K562 (cell line): ENCODE measurements around the gene MAP3K4. TPM values are rescaled to one million over a fixed set of nuclear protein-coding genes. Genes with fewer than 3 reads are reported as not detected.

Experiments
- BRD4 ChIP-seq: fragments of 200-600 bp; sonication (generic); IDR thresholded peaks from 2 replicates; pipeline ENCODE4 v1.6.1; 2017; ENCODE audit warnings: inconsistent platforms
- BRF1 ChIP-seq: IDR thresholded peaks from 3 replicates; pipeline ENCODE4 v1.6.1; 2011; ENCODE audit warnings: borderline replicate concordance, mild to moderate bottlenecking; ENCODE audit not compliant: insufficient read length; ENCODE audit errors: extremely low read depth
- MIER1 ChIP-seq: fragments of 450-650 bp; IDR thresholded peaks from 2 replicates; pipeline ENCODE4 v1.6.1; 2016; ENCODE audit warnings: antibody characterized with exemption, mild to moderate bottlenecking, low read depth
- NFE2 ChIP-seq: IDR thresholded peaks from 2 replicates; pipeline ENCODE4 v1.6.1; 2014; ENCODE audit warnings: antibody characterized with exemption, low read depth
- POLR2AphosphoS5 ChIP-seq: IDR thresholded peaks from 2 replicates; pipeline ENCODE4 v1.6.1; 2011; ENCODE audit warnings: mild to moderate bottlenecking, low read depth, low read length, moderate library complexity; ENCODE audit not compliant: control insufficient read depth, insufficient read depth
- SMARCA4 ChIP-seq: fragments of 450-650 bp; IDR thresholded peaks from 2 replicates; pipeline ENCODE4 v1.6.1; 2016
- ZNF23 ChIP-seq: fragments of 250-450 bp; sonication (Bioruptor Pico); IDR thresholded peaks from 2 replicates; pipeline ENCODE4 v1.4.0; 2020; ENCODE audit warnings: mild to moderate bottlenecking
- polyA plus RNA-seq, 8 experiments: library from polyadenylated mRNA; depleted of rRNA in 4 of 8; stranded (reverse) in 5 of 8; unstranded in 3 of 8; fragments of >200 nt; fragmentation: Nextera tagmentation in 2 of 8; fragmentation: Illumina TruSeq in 1 of 8; extraction: Ambion mirVana in 2 of 8; extraction: Trizol in 1 of 8; gene quantifications; 2 replicates each; pipeline versions ENCODE4 v1.2.1 to v1.2.3, GENCODE V29; 2011 to 2014; ENCODE audit warnings: inconsistent platforms in 1 of 8, missing spikeins in 1 of 8
- total RNA-seq, 7 experiments: library from RNA; depleted of rRNA in 6 of 7; stranded (reverse); fragments of >200 nt in 6 of 7; fragmentation: Illumina TruSeq in 2 of 7; extraction: Trizol in 2 of 7; gene quantifications; 2 replicates each; pipeline versions ENCODE4 v1.2.1 to v1.2.3, GENCODE V29; 2011 to 2021; ENCODE audit warnings: low replicate concordance in 1 of 7
- TF ChIP-seq, protein P1 (sequence below), 2 experiments: fragments of 250-450 bp in 1 of 2; fragments of 450-650 bp in 1 of 2; sonication (Bioruptor Pico) in 1 of 2; IDR thresholded peaks; 2 replicates each; pipeline versions ENCODE4 v1.6.1 to v1.8.0; 2016 to 2021; ENCODE audit warnings: mild to moderate bottlenecking in 2 of 2, moderate library complexity in 2 of 2, missing compliant biosample characterization in 1 of 2, missing genetic modification characterization in 1 of 2
- TF ChIP-seq, protein P2 (sequence below): fragments of 450-650 bp; IDR thresholded peaks from 2 replicates; pipeline ENCODE4 v1.6.1; 2018; ENCODE audit not compliant: partially characterized antibody
- TF ChIP-seq, protein P3 (sequence below): fragments of 450-650 bp; formaldehyde crosslinking; IDR thresholded peaks from 2 replicates; pipeline ENCODE4 v1.4.0; 2022; ENCODE audit warnings: missing genetic modification characterization

Gene MAP3K4
- total and polyA plus RNA-seq, 9 of the 15 experiments (the other 6 are each of a cell fraction or from before 2014, with no cell fraction given) = 21.0 to 77.2 (median 48.9) TPM

DNA sequence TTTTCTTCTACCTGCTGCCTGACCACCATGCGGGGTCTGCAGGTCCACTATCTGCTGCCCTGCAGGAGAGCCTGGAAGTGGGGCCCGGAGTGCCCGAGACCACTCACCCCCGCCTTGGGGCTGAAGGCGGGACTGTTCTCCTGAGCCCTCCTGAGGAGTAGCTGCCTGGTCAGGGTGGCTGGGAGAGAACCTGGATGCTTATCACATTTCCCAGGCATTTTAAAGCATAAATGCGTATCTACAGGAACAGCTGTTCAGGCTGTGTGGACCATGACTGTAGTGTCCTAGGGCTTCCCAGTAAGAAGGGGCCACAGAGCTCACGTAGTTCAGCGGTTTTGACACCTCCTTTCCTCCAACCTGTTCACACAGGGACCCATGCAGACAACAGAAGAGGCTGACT, 159.0 kb downstream of the MAP3K4 start (continued):
- TF ChIP-seq, protein P1, sequence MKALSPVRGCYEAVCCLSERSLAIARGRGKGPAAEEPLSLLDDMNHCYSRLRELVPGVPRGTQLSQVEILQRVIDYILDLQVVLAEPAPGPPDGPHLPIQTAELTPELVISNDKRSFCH (CRISPR knock-in tag; IDR thresholded peaks at IDR 0.05) = no peak
- TF ChIP-seq, protein P1 (tag; IDR thresholded peaks at IDR 0.05) = no peak
- TF ChIP-seq NFE2 (no peak), BRD4 (no peak), MIER1 (no peak), SMARCA4 (peak; percentile 69), ZNF23 (no peak), BRF1 (no peak), POLR2AphosphoS5 (peak; percentile 63)
- TF ChIP-seq, protein P2, sequence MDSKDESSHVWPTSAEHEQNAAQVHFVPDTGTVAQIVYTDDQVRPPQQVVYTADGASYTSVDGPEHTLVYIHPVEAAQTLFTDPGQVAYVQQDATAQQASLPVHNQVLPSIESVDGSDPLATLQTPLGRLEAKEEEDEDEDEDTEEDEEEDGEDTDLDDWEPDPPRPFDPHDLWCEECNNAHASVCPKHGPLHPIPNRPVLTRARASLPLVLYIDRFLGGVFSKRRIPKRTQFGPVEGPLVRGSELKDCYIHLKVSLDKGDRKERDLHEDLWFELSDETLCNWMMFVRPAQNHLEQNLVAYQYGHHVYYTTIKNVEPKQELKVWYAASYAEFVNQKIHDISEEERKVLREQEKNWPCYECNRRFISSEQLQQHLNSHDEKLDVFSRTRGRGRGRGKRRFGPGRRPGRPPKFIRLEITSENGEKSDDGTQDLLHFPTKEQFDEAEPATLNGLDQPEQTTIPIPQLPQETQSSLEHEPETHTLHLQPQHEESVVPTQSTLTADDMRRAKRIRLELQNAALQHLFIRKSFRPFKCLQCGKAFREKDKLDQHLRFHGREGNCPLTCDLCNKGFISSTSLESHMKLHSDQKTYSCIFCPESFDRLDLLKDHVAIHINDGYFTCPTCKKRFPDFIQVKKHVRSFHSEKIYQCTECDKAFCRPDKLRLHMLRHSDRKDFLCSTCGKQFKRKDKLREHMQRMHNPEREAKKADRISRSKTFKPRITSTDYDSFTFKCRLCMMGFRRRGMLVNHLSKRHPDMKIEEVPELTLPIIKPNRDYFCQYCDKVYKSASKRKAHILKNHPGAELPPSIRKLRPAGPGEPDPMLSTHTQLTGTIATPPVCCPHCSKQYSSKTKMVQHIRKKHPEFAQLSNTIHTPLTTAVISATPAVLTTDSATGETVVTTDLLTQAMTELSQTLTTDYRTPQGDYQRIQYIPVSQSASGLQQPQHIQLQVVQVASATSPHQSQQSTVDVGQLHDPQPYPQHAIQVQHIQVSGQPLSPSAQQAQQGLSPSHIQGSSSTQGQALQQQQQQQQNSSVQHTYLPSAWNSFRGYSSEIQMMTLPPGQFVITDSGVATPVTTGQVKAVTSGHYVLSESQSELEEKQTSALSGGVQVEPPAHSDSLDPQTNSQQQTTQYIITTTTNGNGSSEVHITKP = no peak
- TF ChIP-seq, protein P3, sequence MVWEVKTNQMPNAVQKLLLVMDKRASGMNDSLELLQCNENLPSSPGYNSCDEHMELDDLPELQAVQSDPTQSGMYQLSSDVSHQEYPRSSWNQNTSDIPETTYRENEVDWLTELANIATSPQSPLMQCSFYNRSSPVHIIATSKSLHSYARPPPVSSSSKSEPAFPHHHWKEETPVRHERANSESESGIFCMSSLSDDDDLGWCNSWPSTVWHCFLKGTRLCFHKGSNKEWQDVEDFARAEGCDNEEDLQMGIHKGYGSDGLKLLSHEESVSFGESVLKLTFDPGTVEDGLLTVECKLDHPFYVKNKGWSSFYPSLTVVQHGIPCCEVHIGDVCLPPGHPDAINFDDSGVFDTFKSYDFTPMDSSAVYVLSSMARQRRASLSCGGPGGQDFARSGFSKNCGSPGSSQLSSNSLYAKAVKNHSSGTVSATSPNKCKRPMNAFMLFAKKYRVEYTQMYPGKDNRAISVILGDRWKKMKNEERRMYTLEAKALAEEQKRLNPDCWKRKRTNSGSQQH (CRISPR knock-in tag) = no peak
